GM23338 (cell line): ENCODE measurements around the gene RIF1. TPM values are rescaled to one million over a fixed set of nuclear protein-coding genes. Genes with fewer than 3 reads are reported as not detected.

Experiments
- ATAC-seq: fragments of 200-7000 bp; cut with Tn5 transposase; 3 replicates; pipeline ENCODE4 v1.9.1; 2020
- DNase-seq: peaks from one replicate; pipeline ENCODE4 v3.0.0-alpha.2; 2015; ENCODE audit warnings: low spot score
- H2AFZ ChIP-seq: fragments of 200-600 bp; sonication (generic); 2 replicates; pipeline ENCODE4 v1.8.0; 2016; ENCODE audit warnings: antibody characterized with exemption, mild to moderate bottlenecking, moderate library complexity
- H3F3A ChIP-seq: fragments of 200-600 bp; sonication (generic); replicated peaks from 2 replicates; pipeline ENCODE4 v1.8.0; 2017; ENCODE audit warnings: antibody characterized with exemption, mixed run types, low read depth
- H3K27ac ChIP-seq: fragments of 200-600 bp; sonication (generic); 2 replicates; pipeline ENCODE4 v1.6.1; 2016; ENCODE audit warnings: low read depth
- H3K27me3 ChIP-seq: fragments of 200-600 bp; sonication (generic); 2 replicates; pipeline ENCODE4 v1.8.0; 2016; ENCODE audit warnings: mild to moderate bottlenecking, mixed run types, moderate library complexity; ENCODE audit not compliant: insufficient read depth
- H3K36me3 ChIP-seq: fragments of 200-600 bp; sonication (generic); 2 replicates; pipeline ENCODE4 v1.8.0; 2016; ENCODE audit warnings: mild to moderate bottlenecking; ENCODE audit not compliant: insufficient read depth
- H3K4me1 ChIP-seq: fragments of 200-600 bp; sonication (generic); 2 replicates; pipeline ENCODE4 v1.8.0; 2016; ENCODE audit warnings: mild to moderate bottlenecking, moderate library complexity; ENCODE audit not compliant: insufficient read depth
- H3K4me2 ChIP-seq: fragments of 200-600 bp; sonication (generic); 2 replicates; pipeline ENCODE4 v1.7.1; 2017; ENCODE audit warnings: mixed run types
- H3K4me3 ChIP-seq: fragments of 200-600 bp; sonication (generic); 2 replicates; pipeline ENCODE4 v1.6.1; 2016; ENCODE audit warnings: mixed run types
- H3K79me2 ChIP-seq: fragments of 200-600 bp; sonication (generic); replicated peaks from 2 replicates; pipeline ENCODE4 v1.8.0; 2017; ENCODE audit warnings: mild to moderate bottlenecking; ENCODE audit not compliant: insufficient read depth
- H3K9me2 ChIP-seq: fragments of 200-600 bp; sonication (generic); 2 replicates; pipeline ENCODE4 v1.8.0; 2017; ENCODE audit not compliant: insufficient read depth
- H4K20me1 ChIP-seq: fragments of 200-600 bp; sonication (generic); replicated peaks from 2 replicates; pipeline ENCODE4 v1.8.0; 2017; ENCODE audit warnings: mild to moderate bottlenecking; ENCODE audit not compliant: insufficient read depth
- H3K27ac Mint-ChIP-seq: 2 replicates; pipeline ENCODE4 v1.8.0; 2020; ENCODE audit warnings: inconsistent platforms, mild to moderate bottlenecking, moderate library complexity, mixed read lengths
- H3K27me3 Mint-ChIP-seq: 3 replicates; pipeline ENCODE4 v1.8.0; 2022; ENCODE audit warnings: low read depth, mild to moderate bottlenecking, moderate library complexity, mixed read lengths, inconsistent platforms; ENCODE audit not compliant: insufficient read depth, poor library complexity
- H3K36me3 Mint-ChIP-seq: 3 replicates; pipeline ENCODE4 v1.8.0; 2021; ENCODE audit warnings: low read depth, mild to moderate bottlenecking, inconsistent platforms, moderate library complexity, mixed read lengths
- H3K4me1 Mint-ChIP-seq: 3 replicates; pipeline ENCODE4 v1.8.0; 2020; ENCODE audit warnings: mild to moderate bottlenecking, inconsistent platforms, mixed read lengths
- H3K4me3 Mint-ChIP-seq: 3 replicates; pipeline ENCODE4 v1.8.0; 2021; ENCODE audit warnings: moderate library complexity, mild to moderate bottlenecking, inconsistent platforms, mixed read lengths
- H3K9me3 Mint-ChIP-seq: 3 replicates; pipeline ENCODE4 v1.8.0; 2020; ENCODE audit warnings: moderate library complexity, mild to moderate bottlenecking, inconsistent platforms, mixed read lengths
- CTCF ChIP-seq, 2 experiments: fragments of 200-600 bp in 1 of 2; sonication (generic) in 1 of 2; conservative IDR thresholded peaks; 2 replicates each; pipeline versions ENCODE4 v1.5.1 to v1.6.1; 2016 to 2017; ENCODE audit warnings: antibody characterized with exemption in 2 of 2, low read depth in 2 of 2, mild to moderate bottlenecking in 2 of 2, moderate library complexity in 1 of 2
- POLR2AphosphoS5 ChIP-seq: IDR thresholded peaks from 2 replicates; pipeline ENCODE4 v1.6.1; 2016; ENCODE audit warnings: antibody characterized with exemption, low read depth
- REST ChIP-seq: IDR thresholded peaks from one replicate; pipeline ENCODE4 v1.6.1; 2018; ENCODE audit warnings: antibody characterized with exemption; ENCODE audit not compliant: unreplicated experiment
- STAT1 ChIP-seq: IDR thresholded peaks from one replicate; pipeline ENCODE4 v1.6.1; 2016; ENCODE audit warnings: antibody characterized with exemption; ENCODE audit not compliant: unreplicated experiment
- ZNF114 ChIP-seq: fragments of 250-450 bp; sonication (Bioruptor Pico); IDR thresholded peaks from 2 replicates; pipeline ENCODE4 v1.5.0; 2020; ENCODE audit warnings: mild to moderate bottlenecking, moderate library complexity
- polyA plus RNA-seq: library from polyadenylated mRNA; unstranded; fragments of >200 nt; fragmentation: Nextera tagmentation; extraction: Ambion mirVana; gene quantifications from 2 replicates; pipeline ENCODE4 v1.2.1, GENCODE V29; 2016
- total RNA-seq: library from RNA; depleted of rRNA; stranded (reverse); fragments of >200 nt; shearing (Covaris generic); gene quantifications from 2 replicates; pipeline ENCODE4 v1.2.3, GENCODE V29; 2014

The RIF1 gene
- total and polyA plus RNA-seq, 2 experiments from 2014 or later, result 68.5 to 134 TPM

- no peak overlapping the region for H3K4me2 ChIP-seq
- H3K4me1 Mint-ChIP-seq, result no peaks in the 10 kb centered on the region
- peaks cover 68% of the 10 kb centered on the region for H3K36me3 ChIP-seq
- H3F3A ChIP-seq, result peaks cover 17% of the 10 kb centered on the region
- H3K4me3 ChIP-seq, result no peak overlapping the region
- H3K9me2 ChIP-seq, result no peaks in the 10 kb centered on the region
- no peak overlapping the region for H2AFZ ChIP-seq
- ATAC-seq, result no peak
- peaks cover 42% of the 10 kb centered on the region for H4K20me1 ChIP-seq
- H3K79me2 ChIP-seq, result peaks cover 100% of the 10 kb centered on the region
- TF ChIP-seq POLR2AphosphoS5, result no peak
- no peak for TF ChIP-seq STAT1
- no peak for TF ChIP-seq CTCF (conservative IDR thresholded peaks at IDR 0.05; ENCODE audit: low read depth in 2 of 2)
- H3K9me3 Mint-ChIP-seq, result no peaks in the 10 kb centered on the region
- H3K4me3 Mint-ChIP-seq, result no peak overlapping the region
- no peak for DNase-seq
- peaks cover 89% of the 10 kb centered on the region for H3K36me3 Mint-ChIP-seq
- no peaks in the 10 kb centered on the region for H3K27me3 Mint-ChIP-seq
- no peaks in the 10 kb centered on the region for H3K4me1 ChIP-seq
- no peaks in the 10 kb centered on the region for H3K27me3 ChIP-seq
- H3K27ac ChIP-seq, result no peak overlapping the region
- no peak overlapping the region for H3K27ac Mint-ChIP-seq
These were observed 13.3 kb downstream of the RIF1 start for GRCh38 chr2:151422917-151423439.

- H3K4me1 ChIP-seq, result no peaks in the 10 kb centered on the region
- peaks cover 41% of the 10 kb centered on the region for H4K20me1 ChIP-seq
- Mint-ChIP-seq H3K27ac (no peak overlapping the region), H3K4me1 (no peaks in the 10 kb centered on the region), H3K36me3 (peaks cover 90% of the 10 kb centered on the region), H3K27me3 (no peaks in the 10 kb centered on the region), H3K9me3 (no peaks in the 10 kb centered on the region), H3K4me3 (no peak overlapping the region)
- no peak for TF ChIP-seq ZNF114
- TF ChIP-seq STAT1, result no peak
- TF ChIP-seq REST, result no peak
- peaks cover 100% of the 10 kb centered on the region for H3K79me2 ChIP-seq
- H3K27ac ChIP-seq, result no peak overlapping the region
- H2AFZ ChIP-seq, result no peak overlapping the region
- no peaks in the 10 kb centered on the region for H3K27me3 ChIP-seq
- DNase-seq, result no peak
- H3K36me3 ChIP-seq, result peaks cover 70% of the 10 kb centered on the region
- no peak overlapping the region for H3K4me3 ChIP-seq
- H3K9me2 ChIP-seq, result no peaks in the 10 kb centered on the region
- H3K4me2 ChIP-seq, result no peak overlapping the region
- peaks cover 17% of the 10 kb centered on the region for H3F3A ChIP-seq
- ATAC-seq, result no peak
These were observed 14.1 kb downstream of the RIF1 start for GRCh38 chr2:151423760-151424159.
